OCI-LY1 (cell line): ENCODE measurements around the gene ZNF831.

Source experiments
- CTCF ChIP-seq: fragments of 200-600 bp; sonication (generic), shearing (Covaris generic); IDR thresholded peaks from 2 replicates; pipeline ENCODE4 v1.5.1; 2017; ENCODE audit warnings: mild to moderate bottlenecking, antibody characterized with exemption, low read length, moderate library complexity, mixed read lengths
- EZH2 ChIP-seq: fragments of 200-600 bp; sonication (generic), shearing (Covaris generic); IDR thresholded peaks from 2 replicates; pipeline ENCODE4 v1.8.0; 2017; ENCODE audit warnings: borderline replicate concordance, mixed run types, mild to moderate bottlenecking, antibody characterized with exemption, low read length, moderate library complexity, mixed read lengths

GRCh38 chr20:59183751-59184150 lies 20.1 kb downstream of the ZNF831 start:
- TF ChIP-seq CTCF = no peak
- no peak for TF ChIP-seq EZH2
